Ramos (cell line): ENCODE results near the gene EPG5.
"Not testable (repeated sequence)": the region's sequence is repeated elsewhere in the genome, so short reads cannot be mapped to it uniquely, and the experiment has no call there.

Experiments used
- in situ Hi-C: fragments of 300-500 bp; cut with MboI; formaldehyde crosslinking; loops from one replicate; pipeline ENCODE4 v1.14.3; 2022; ENCODE audit warnings: low sequenced_read_pairs; ENCODE audit not compliant: unreplicated experiment

EPG5 gene

DNA sequence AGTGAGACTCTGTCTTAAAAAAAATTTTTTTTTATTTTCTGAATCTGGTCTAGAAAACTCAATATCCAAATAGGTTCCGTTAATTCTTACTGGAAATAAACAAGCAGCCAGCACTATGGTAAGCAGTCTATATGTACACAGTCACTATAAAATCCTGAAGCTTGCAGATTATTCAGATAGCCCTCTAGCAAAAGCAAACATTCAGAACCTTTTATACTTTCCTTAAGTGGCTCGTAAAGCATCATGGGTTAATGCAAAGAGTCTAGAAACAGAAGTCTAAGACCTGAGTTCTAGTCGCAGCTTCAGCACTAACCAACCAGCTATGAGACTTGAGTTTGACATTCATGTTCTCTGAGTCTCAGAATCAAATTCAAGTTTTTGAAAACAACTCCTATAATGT, 89.7 kb downstream of the EPG5 start:
- in situ Hi-C loops: no loop called here

DNA sequence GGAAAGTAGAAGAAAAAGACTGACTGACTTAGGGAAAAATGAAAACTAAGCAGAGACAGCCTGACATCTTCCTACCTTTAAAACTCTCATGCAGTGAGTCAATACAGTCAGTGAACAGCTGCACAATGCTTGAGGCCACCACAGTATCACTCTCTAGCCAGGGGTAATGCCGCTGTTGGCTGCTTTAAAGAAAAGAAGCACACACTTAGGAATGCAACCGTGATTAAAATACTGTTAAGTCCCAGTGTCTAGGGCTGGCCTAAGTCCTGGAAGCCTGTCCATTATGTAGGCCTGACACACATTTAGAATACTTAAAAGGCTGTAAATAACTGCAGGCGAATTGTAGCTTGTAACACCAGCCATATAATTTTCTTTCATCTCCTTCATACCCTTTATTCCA, 91.0 kb downstream of the EPG5 start:
- in situ Hi-C loops: no loop called here

DNA sequence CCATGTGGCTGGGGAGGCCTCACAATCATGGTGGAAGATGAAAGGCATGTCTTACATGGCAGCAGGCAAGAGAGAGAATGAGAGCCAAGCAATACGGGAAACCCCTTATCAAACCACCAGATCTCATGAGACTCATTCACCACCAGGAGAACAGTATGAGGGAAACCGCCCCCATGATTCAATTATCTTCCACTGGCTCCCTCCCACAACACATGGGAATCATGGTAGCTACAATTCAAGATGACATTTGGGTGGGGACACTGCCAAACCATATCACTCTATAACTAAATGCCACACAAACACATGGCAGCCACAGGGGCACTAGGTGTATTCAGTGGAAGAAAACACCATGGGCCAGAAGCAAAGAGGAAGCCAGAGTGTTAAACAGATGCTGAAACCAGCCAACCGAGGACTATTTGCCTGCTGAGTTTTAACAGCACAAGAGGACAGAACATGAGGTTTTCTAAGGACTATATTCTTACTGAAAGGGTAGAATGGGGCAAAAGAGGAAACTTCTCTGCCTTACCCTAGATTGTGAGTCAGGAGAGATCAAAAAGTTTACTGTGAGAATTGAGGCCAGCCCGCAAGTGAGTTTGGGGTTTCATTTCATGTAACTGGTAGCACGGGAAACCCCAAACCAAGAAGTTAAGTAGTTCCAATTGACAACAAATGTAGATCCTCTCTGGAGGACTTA, 92.5 kb downstream of the EPG5 start:
- in situ Hi-C loops: no loop called here

DNA sequence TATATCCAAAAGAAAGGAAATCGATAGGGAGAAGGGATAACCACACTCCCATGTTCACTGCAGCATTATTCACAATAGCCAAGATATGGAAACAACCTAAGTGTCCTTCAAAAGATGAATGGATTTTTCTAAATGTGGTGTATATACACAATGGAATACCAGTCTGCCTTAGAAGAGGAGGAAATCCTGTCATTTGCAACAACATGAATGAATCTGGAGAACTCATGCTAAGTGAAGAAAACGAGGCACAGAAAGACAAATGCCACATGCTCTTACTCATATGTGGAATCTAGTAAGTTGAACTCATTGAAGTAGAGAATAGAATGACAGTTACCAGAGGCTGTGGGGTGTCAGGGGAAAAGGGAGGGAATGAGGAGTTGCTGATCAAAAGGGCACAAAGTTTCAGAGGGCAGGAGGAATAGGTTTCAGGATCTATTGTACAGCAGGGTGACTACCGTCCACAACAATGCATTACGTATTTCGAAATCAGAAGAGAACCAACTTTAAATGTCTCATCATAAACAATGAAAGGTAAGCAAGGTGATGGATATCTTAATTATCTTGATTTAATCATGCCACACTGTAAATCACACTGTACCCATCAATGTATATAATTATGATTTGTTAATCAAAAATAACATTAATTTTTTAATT, 95.6 kb downstream of the EPG5 start:
- in situ Hi-C loops: no loop called here

DNA sequence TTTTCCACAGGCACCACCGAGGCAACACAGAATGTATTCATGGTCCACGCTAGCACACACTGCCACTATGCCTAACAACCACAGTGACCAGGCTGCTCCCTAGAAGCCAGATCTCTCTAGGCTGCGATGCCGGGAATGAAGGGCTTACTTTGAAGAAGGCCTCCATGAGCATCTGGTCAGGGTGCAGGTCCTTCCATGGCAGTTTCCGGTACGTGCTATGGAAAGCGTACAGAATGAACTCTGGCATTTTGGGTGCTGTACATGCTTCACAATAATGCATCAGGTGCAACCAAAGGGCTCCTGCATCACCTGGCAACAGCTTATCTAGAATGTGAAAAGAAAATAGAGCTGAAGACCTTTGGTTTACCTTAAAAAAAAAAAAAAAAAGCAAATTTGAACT, 96.7 kb downstream of the EPG5 start:
- in situ Hi-C loops: no loop called here

DNA sequence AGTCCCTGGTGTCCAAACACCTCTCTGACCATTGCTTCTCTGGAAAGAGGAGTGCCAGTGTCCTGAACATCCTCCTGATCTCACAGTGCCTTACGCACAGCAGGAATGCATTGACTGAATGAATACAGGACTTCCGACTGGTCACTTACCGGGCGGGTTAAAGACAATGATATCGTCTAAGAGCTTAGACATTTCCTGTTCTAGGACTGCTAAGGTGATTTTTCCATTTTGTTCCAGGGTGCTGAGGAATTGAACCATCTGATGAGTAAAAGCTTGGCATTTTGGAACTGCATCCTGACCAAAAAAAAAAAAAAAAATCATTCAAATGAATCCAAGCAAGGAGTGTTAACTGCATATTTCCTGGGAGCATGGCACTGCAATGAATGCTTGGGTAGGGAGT, 101.7 kb downstream of the EPG5 start:
- in situ Hi-C loops: no loop called here

DNA sequence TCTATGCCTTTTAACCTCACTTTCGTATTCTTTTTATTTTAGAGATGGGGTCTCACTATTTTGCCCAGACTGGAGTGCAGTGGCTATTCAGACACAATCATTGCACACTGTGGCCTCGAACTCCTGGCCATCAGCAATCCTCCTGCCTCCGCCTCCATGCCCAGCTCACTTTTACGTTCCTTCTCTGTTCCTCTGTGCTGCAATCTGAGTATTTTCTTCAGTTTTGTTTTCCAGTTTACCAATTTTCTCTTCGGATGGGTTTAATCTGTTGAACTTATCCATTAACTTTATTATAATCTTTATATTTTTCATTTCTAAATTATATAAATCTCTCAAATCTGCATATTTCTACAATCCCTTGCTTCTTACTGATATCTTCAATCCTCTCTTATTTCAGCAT, 103.0 kb downstream of the EPG5 start:
- in situ Hi-C loops: no loop called here

DNA sequence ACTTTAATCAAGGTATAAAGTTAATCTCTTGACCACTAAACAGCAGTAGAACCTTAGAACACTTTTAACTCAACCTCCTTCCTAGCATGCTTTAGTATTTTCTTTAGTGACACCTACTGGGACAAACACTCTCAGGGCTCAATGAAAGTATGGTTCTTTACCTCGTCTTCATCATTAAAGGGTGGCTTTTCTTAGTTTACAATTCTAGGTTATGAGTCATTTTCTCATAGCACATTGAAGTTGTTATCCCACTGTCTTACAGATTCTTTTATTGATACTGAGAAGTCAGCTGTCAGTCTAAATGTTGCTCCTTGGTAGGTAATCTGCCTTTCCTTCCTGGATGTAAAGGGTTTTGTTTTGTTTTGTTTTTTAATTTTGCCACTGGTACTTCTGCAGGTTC, 103.7 kb downstream of the EPG5 start:
- in situ Hi-C loops: no loop called here

DNA sequence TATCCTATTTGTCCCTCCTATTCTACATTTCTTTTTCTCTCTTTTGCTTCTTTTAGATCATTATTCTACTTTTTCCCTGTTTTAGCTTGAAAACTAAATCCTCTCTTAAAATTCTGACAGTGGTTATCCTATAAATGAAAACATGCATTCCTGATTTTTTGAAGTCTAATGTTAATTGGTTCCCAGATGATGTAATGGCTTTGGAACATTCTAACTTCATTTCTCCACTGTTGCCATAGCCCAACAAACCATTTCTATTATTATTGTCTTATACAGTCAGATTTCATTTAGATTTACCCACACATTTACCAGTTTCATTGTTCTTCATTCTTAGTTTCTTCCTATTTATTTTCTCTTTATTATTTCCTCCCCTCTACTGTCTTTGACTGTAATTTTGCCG, 105.2 kb downstream of the EPG5 start:
- in situ Hi-C loops: no loop called here

DNA sequence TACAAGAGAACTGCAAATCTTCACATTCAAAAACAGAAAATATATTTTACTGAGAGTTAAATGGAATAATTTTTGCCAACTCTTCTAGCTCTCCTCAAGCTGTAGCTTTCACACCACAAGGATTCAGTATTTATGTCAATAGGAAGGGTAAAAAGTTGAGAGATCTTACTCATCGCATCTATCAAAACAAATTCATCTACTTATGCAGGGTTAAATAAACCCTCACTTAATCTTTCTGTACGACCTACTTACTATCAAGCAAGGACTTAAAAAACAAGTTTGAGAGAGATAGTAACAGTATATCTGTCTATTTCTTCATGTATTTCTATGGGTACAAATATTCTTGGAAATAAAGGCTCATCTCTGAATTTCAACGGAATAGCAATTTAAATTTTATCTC, 106.2 kb downstream of the EPG5 start:
- in situ Hi-C loops: no loop called here

DNA sequence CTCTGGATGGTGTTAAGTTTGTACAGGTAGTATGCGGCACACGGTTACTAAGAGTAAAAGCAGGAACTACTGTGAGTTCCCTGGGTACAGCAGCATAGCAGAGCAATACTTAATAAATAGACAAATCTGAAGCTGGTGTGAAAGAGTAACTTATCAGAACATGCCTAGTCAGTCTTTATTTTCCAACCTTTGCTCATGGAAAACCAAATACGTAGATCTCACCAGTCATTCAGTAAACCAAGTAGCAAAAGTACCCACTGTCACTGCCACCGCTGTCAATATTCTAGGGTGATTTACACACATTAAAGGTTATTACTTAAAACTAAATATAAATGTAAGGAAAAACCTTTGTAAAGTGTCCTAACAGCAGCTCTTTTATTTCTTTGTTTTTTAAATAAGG, 106.6 kb downstream of the EPG5 start:
- in situ Hi-C loops: no loop called here

DNA sequence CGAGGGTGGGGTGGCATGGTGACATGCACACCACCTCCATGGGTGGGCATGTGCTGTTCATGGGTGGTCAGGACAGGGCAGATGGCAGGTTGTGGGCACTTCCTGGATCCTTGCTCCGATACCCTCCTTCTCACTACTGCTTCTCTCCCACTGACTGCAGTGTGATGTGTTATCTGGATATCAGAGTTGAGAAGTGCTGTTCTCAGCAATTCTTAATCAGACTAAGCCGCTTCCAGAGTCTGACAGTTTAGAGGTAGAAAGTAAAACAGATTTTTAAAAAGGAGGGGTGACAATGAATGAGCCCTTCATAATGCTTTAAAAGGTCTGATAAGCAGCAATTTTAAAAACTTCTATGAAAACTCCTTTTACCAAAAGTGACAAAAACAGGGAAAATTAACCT, 107.8 kb downstream of the EPG5 start:
- in situ Hi-C loops: no loop called here

DNA sequence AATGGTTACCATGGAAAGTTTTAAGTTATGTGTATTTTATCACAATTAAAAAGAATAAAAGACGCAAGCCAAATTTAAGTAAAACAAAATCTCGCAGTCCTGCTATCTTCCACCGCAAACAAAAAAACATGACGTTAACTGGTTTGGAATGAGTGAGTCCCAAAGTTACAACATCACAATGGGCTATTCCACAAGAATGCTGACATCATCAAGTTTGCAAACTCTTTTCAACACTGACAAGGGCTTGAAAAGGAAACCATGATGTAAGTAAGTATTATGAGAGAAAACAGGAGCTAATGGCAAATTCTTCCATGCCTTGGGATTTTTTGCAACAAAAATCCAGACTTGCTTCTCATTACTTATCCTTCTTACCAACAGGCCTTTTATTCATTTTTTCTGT, 110.6 kb downstream of the EPG5 start:
- in situ Hi-C loops: no loop called here

DNA sequence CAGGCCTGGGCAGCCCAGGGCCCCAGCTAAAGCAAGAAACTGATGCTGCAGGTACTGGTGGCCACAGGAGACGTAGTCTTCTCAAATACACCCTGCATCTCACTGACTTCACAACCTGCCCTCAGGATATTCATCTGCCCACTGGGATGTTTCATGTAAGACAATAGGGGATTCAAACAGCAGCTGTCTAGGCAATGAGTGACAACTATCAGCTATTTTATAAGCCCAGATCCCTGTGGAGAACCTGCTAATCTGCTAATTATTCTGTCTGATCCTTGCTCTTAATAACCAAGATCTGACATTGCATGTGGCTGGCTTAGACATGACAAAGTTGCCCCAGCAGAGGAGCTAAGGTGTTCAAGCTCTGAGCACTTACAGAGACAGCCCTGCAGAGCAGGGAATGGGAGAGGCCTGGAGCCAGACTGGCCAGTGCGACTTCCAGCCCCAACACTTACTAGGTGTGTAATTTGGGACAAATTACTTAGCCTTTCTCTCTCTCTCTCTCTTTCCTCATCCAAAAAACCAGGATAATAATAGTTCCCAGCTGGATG, 113.0 kb downstream of the EPG5 start:
- in situ Hi-C loops: no loop called here

DNA sequence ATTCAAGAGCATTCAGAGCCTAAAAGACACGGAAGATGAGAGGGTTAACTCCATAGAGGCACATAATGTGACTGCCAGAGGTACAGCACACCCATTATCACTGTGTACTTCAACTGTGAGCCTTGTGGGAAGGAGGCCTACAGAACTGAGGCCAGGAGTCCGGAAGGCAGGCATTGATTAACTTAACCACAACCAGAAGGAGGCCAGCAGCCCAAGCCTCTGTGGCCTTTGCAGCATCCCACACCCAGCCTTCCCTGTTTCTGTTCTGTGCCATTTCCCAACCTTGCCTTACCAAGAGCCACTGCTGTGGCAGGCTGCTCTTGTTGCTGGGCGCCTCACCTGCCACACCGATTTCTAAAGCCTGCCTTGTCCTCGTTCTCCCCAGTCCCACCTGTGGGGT, 114.5 kb downstream of the EPG5 start:
- in situ Hi-C loops: no loop called here

DNA sequence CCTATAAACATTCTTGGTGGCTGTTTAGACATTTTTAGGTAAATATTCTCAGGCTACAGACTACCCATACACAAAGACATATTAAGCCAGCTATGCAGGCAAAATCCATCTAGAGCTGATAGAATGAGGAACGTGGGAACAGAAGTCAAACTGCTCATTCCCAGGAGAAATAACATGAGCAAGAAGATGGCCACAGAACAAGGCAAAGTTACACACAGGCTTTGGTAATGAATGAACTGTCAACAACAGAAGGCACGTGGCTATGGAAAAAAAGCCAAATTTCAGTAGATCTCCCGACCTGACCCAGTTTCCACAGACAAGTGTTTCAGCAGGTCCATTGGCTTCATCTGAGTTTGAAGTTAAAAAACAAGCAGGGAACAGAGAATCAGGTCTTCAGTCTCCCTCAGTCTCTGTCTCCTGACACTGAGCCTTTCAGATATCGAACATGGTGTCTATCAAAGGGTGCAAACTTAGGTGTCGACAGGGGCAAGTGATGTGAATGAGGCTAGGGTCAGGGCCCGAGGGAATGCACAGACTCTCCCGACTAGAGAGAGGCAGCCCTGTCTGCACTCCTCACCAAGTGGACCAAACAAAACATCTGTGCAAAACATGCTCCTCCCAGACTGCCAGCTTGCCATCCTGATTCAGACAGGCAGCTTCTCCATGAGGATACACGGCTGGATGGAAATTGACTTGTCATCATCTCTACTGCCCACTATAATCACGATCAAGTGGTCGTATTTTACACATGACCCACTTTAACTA, 115.8 kb downstream of the EPG5 start:
- in situ Hi-C loops: no loop called here

DNA sequence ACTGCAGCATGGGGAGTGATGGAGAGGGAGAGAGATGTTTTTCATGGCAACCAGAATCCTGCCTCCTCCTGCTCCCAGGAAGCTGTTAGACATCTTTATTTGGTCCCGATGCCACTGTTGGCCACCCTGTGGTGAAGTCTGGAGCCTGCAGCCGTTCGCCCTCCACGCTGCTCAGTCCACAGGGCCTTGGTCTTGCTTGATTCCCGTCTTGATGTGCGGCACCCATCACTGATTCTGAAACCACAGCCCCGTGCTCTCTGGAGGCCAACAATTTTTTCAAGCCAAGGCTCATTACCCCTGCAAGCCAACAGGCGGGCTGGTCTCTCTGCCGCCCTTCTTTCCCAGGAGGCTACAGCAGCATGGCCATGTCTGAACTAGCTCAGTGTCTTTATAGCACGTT, 117.1 kb downstream of the EPG5 start:
- in situ Hi-C loops: no loop called here

DNA sequence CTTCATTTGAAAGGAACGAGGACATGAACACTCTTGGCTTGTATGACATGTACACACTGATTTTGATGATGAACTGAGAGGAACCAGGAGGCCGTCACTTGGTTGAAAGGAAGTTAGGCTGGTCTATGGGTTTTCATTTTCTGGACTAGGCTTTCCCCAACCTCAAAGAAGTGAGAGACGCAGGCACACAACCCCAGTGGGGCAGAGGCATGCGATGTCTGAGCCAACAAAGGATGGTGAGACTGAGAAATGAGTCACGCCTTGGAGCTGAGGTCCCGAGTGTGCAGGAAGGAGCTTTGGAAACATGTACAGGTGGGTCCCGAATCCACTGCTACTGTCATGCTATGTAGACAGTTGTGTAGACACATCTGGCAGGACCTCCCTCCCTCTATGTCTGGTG, 117.6 kb downstream of the EPG5 start:
- in situ Hi-C loops: no loop called here

DNA sequence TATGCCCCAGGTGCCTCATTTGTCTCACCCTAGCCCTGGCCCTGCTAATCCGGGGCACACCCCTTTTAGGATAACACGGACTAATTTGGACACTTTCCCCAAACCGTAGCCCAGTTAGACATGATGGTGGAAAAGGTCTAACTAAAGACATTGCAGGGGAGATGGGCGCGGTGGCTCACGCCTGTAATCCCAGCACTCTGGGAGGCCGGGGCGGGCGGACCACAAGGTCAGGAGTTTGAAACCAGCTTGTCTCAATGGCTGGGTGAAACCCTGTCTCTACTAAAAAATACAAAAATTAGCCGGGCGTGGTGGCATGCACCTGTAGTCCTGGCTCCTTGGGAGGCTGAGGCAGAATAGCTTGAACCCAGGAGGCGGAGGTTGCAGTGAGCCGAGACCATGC, 118.5 kb downstream of the EPG5 start:
- in situ Hi-C loops: not testable (repeated sequence)

DNA sequence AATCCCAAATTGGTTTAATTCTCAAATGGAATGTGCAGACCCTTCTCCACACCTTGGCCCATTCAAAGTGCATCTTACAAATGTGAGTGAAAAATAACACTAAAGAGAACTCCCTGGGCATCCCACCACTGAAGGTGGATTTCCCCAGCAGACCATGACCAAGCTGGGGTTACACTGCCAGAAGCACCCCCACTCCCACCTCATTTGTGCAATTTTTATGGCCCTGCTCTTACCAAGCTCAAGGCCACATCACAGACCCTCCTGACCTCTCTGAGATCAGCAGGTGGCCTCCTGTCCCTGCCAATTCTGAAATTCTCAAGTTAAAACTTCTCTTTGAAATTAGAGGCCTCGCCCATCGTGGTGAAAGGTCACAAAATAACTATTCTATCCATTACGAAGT, 120.0 kb downstream of the EPG5 start:
- in situ Hi-C loops: no loop called here

DNA sequence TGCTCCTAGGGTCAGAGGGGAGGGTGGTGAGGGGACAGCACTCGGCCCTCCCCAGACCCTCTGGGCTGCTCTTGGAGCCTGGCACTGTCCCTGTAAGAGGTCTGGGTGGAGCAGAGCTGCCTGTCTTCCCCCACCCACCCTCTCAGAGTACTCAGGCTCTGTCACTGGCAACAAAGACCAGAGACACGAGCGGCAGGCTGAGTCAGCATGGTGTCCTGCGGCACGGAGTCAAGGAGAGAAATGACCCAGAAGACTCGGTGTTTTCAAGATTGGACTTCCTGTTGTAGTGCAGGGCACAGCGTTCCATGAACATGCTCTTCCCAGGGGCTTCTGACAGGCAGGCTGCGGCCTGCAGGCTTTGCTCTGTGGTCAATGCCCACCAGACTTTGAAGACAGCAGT, 121.7 kb downstream of the EPG5 start:
- in situ Hi-C loops: no loop called here
